GM15510 (cell line): ENCODE measurements around the gene MOGAT1.

Experiments
- POLR2A ChIP-seq: IDR thresholded peaks from 3 replicates; pipeline ENCODE4 v1.6.1; 2011; ENCODE audit warnings: borderline replicate concordance; ENCODE audit not compliant: insufficient read length; ENCODE audit errors: extremely low read depth

The MOGAT1 gene

GRCh38 chr2:222693837-222694236 is 22.4 kb downstream of the MOGAT1 start:
- no peak for TF ChIP-seq POLR2A

DNA sequence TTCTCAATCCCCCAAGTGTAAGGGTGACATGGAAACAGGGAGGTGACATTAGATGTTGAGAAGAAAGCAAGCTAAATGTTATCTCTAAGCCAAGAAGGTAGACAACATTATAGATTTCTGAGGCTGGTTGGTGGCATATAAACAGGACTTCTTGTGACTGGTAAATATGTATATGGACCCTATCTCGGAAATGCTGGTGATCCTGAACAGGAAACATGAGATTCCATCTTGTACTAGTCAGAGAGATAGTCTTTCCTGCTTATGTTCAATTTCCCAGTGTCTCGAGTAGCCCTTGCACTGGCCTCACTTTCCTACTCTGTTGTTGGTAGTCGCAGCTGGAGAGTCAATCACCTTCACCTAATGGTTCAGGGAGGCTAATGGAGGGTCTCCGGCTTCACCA is 26.8 kb downstream of the MOGAT1 start:
- TF ChIP-seq POLR2A = no peak

GRCh38 chr2:222701233-222701632 is 29.8 kb downstream of the MOGAT1 start:
- TF ChIP-seq POLR2A = no peak

- TF ChIP-seq POLR2A = no peak
Measured at GRCh38 chr2:222701721-222702131, 30.3 kb downstream of the MOGAT1 start.

- TF ChIP-seq POLR2A = no peak
Measured at GRCh38 chr2:222703091-222703490, 31.6 kb downstream of the MOGAT1 start.

GRCh38 chr2:222703886-222704285 is 32.4 kb downstream of the MOGAT1 start:
- TF ChIP-seq POLR2A = no peak

- no peak for TF ChIP-seq POLR2A
Measured at GRCh38 chr2:222706616-222707015, 35.2 kb downstream of the MOGAT1 start.

GRCh38 chr2:222707102-222707688 is 35.7 kb downstream of the MOGAT1 start:
- no peak for TF ChIP-seq POLR2A

- no peak for TF ChIP-seq POLR2A
Measured at GRCh38 chr2:222707689-222708273, 36.3 kb downstream of the MOGAT1 start.

DNA sequence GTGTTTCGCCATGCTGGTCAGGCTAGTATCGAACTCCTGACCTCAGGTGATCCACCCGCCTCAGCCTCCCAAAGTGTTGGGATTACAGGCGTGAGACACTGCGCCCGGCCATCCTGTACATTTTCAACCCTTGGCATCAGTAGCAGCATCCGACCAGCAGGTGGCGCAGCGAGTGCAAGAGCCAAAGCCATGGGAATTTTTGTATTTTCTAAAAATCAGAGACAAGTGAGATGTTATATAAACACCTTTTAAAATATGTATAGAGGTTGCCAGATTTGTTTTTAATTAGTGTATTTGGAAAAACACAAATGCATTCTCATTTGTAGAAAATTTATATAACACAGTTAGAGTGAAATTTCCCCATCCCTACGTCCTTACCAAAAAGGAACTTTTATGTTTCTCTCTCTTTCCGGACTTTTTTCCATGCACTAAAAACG is 36.8 kb downstream of the MOGAT1 start:
- no peak for TF ChIP-seq POLR2A

- TF ChIP-seq POLR2A = no peak
Measured at GRCh38 chr2:222709191-222709891, 37.9 kb downstream of the MOGAT1 start.

DNA sequence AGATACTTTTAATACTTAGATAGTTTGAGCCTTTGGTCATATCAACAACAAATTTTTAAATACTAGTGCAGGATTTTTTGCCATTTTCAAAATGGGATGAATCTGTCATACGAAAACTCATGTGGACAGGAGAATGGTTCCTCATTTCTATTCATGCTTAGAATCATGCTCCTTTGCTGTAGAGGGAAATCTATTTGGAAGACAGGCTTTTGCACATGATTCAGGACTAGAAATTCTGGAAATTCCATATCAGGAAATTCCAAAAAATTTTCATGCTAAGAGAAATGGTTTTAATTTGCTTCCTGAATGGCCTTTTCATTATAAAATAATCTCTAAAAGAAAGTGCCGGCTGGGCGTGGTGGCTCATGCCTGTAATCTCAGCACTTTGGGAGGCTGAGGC is 39.3 kb downstream of the MOGAT1 start:
- TF ChIP-seq POLR2A = no peak

DNA sequence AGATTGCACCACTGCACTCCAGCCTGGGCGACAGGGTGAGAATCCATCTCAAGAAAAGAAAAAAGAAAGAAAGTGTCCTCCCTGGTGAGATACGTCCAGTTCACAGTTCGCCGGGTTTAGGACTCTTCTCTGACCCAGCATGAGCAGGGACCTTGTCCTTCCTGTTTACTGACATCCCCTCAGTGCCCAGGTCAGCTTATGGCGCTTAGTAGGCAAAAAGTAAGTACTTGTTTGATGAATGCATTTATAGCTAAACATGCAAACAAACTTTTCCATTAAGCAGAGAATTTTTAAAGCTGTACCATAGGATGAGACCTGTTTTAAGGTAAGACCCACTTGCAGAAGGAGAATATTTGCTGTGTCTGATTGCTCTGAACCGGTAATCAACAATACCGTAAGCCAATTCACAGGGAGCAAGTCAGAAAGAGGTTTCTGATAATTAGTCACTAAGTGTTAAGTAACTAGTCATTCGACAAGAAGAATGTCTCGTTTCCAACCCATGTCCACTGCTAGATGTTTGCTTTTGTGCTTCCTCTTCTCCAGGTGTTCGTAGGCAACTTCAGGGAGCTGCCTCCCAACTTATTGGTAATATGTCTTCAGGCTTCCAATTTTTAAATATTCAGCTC is 40.0 kb downstream of the MOGAT1 start:
- TF ChIP-seq POLR2A = no peak

DNA sequence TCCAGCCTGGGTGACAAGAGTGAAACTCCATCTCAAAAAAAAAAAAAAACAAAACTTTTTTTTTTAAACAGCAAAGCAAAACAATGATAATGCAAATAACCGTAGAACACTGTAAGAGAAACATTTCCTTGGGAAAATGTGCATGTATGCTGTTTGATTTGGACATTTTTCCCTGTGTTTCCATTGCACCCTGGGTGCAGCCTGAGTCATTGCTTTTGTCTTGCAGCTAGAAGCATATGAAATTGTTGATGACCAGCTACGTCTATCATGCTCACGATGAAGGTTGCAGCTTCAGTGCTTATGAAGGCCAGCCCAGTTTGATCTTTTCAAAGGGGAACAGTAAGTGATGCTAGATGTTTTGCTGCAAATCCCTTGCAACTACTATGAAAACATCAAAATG is 41.5 kb downstream of the MOGAT1 start:
- TF ChIP-seq POLR2A = no peak
